ENCODE results near the gene MTLN. TPM values are rescaled to one million over a fixed set of nuclear protein-coding genes. Genes with fewer than 3 reads are reported as not detected.
A peak's percentile ranks its signal among the peaks of the same experiment; 100 is the strongest.

Gene MTLN
- total and polyA plus RNA-seq, 2 of the 13 experiments (the other 11 are each of a cell fraction or from before 2014, with no cell fraction given): 37.1 to 50.4 TPM

- TF ChIP-seq KDM5A (IDR thresholded peaks at IDR 0.05; ENCODE audit: borderline replicate concordance, low read length) (peak; percentile 97), ZFP41 (CRISPR knock-in tag; IDR thresholded peaks at IDR 0.05; ENCODE audit: borderline replicate concordance) (peak; percentile 46; the same call in 1 of the 2 replicates), ZNF503 (CRISPR knock-in tag; IDR thresholded peaks at IDR 0.05) (peak; percentile 65; the same call in 1 of the 2 replicates), SATB2 (CRISPR knock-in tag; IDR thresholded peaks at IDR 0.05) (no peak), ZNF713 (CRISPR knock-in tag; IDR thresholded peaks at IDR 0.05) (0 out of 2 replicates have a peak, but pooled peaks have one; percentile 59), TFAP4 (IDR thresholded peaks at IDR 0.05; ENCODE audit: borderline replicate concordance, low read depth) (peak; percentile 48; the same call in 1 of the 2 replicates), PHF21A (CRISPR knock-in tag; IDR thresholded peaks at IDR 0.05) (no peak; the same call in 1 of the 2 replicates), ZNF121 (CRISPR knock-in tag; IDR thresholded peaks at IDR 0.05) (no peak), THRA (CRISPR knock-in tag; IDR thresholded peaks at IDR 0.05; ENCODE audit: borderline replicate concordance) (no peak; the same call in 1 of the 2 replicates), ZMYM2 (CRISPR knock-in tag; IDR thresholded peaks at IDR 0.05) (no peak), MLLT10 (CRISPR knock-in tag; IDR thresholded peaks at IDR 0.05) (no peak), MED13 (CRISPR knock-in tag; IDR thresholded peaks at IDR 0.05) (no peak), POLR2A (IDR thresholded peaks at IDR 0.05; ENCODE audit: insufficient read depth in 1 of 2, low read depth in 2 of 2, low read length in 2 of 2) (peak; percentile 67 to 87), MNT (IDR thresholded peaks at IDR 0.05) (no peak), PAWR (CRISPR knock-in tag; IDR thresholded peaks at IDR 0.05; ENCODE audit: borderline replicate concordance) (no peak), ZNF770 (CRISPR knock-in tag; IDR thresholded peaks at IDR 0.05) (no peak), ATAD3A (CRISPR knock-in tag; IDR thresholded peaks at IDR 0.05) (no peak), PCBP1 (IDR thresholded peaks at IDR 0.05; ENCODE audit: borderline replicate concordance, low read depth, low read length) (no peak), ARHGAP35 (CRISPR knock-in tag; IDR thresholded peaks at IDR 0.05; ENCODE audit: borderline replicate concordance) (no peak; the same call in 1 of the 2 replicates), ZNF274 (CRISPR knock-in tag; IDR thresholded peaks at IDR 0.05) (peak; percentile 47; the same call in 1 of the 2 replicates), GABPB1 (CRISPR knock-in tag; IDR thresholded peaks at IDR 0.05) (peak; percentile 90), SMARCC2 (IDR thresholded peaks at IDR 0.05) (no peak)
Measured at GRCh38 chr2:110204408-110205385, 7.7 kb downstream of the MTLN start, which contains the start of gene NPHP1 (continued).

All from HepG2 (cell line).